Body of pancreas (tissue), 4 donors: ENCODE data around the gene LRP1.

ENCODE experiments used
- POLR2A ChIP-seq, 3 donors: fragments of 450-650 bp; IDR thresholded peaks; one replicate each; pipeline ENCODE4 v1.6.1; 2016; ENCODE audit warnings: antibody characterized with exemption in 3 of 3, mild to moderate bottlenecking in 2 of 3
- TF ChIP-seq, protein P1 (sequence below), 7 experiments: fragments of 450-650 bp in 4 of 7; fragments of 200-600 bp in 3 of 7; sonication (generic) in 3 of 7; IDR thresholded peaks; one replicate each; pipeline ENCODE4 v1.5.1; 2016 to 2019; ENCODE audit warnings: antibody characterized with exemption in 7 of 7

DNA sequence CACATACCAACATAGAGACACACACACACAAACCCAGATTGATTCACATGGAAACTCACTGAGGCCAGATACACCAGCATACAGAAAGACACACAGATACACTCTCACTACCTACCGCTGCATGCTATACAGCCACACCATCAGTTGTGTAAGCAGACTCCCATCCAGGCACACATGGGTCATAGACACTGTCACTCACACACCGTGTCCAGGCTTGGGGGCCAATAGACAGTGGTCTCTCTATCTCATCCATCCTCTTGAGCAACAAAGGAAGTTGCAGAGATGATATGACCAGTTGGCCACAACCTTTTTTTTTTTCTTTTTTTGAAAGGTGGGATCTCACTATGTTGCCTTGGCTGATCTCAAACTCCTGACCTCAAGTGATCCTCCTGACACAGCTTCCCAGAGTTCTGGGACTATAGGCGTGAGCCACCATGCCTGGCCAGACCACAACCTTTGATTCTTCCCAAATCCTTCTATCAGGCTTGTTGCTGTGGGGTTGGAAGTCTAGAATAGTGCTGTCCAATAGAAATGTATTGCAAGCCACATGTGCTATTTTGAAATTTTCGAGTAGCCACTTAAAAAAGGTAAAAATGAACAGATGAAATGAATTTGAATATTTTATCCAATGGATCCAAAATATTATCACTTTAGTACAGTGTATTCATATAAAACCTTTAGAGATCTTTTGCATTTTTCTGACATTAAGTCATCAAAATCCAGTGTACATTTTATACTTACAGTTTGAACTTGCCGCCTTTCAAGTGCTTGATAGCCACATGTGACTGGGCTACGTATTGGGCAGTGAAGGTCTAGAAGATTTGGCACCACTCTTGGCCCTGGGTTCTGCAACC lies 11.7 kb downstream of the LRP1 start:
- TF ChIP-seq POLR2A (IDR thresholded peaks at IDR 0.05) = no peak
- TF ChIP-seq, protein P1, sequence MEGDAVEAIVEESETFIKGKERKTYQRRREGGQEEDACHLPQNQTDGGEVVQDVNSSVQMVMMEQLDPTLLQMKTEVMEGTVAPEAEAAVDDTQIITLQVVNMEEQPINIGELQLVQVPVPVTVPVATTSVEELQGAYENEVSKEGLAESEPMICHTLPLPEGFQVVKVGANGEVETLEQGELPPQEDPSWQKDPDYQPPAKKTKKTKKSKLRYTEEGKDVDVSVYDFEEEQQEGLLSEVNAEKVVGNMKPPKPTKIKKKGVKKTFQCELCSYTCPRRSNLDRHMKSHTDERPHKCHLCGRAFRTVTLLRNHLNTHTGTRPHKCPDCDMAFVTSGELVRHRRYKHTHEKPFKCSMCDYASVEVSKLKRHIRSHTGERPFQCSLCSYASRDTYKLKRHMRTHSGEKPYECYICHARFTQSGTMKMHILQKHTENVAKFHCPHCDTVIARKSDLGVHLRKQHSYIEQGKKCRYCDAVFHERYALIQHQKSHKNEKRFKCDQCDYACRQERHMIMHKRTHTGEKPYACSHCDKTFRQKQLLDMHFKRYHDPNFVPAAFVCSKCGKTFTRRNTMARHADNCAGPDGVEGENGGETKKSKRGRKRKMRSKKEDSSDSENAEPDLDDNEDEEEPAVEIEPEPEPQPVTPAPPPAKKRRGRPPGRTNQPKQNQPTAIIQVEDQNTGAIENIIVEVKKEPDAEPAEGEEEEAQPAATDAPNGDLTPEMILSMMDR (IDR thresholded peaks at IDR 0.05) = no peak
